Nephron (organoid): Measurements from ENCODE around the gene TOM1L2.

ENCODE experiments used
- H3K27ac Mint-ChIP-seq, 3 experiments: 2 replicates each; pipeline ENCODE4 v1.8.0; 2020; ENCODE audit warnings: mixed read lengths in 3 of 3, mild to moderate bottlenecking in 2 of 3, moderate library complexity in 1 of 3
- H3K27me3 Mint-ChIP-seq: 2 replicates; pipeline ENCODE4 v1.8.0; 2021; ENCODE audit warnings: low read depth, mild to moderate bottlenecking, moderate library complexity, mixed read lengths
- H3K36me3 Mint-ChIP-seq: 2 replicates; pipeline ENCODE4 v1.8.0; 2020; ENCODE audit warnings: low read depth, mixed read lengths
- H3K4me1 Mint-ChIP-seq: 2 replicates; pipeline ENCODE4 v1.8.0; 2020; ENCODE audit warnings: mixed read lengths
- H3K4me3 Mint-ChIP-seq, 3 experiments: 2 replicates each; pipeline ENCODE4 v1.8.0; 2020; ENCODE audit warnings: mild to moderate bottlenecking in 3 of 3, mixed read lengths in 3 of 3, moderate library complexity in 2 of 3
- H3K9me3 Mint-ChIP-seq: 2 replicates; pipeline ENCODE4 v1.8.0; 2020; ENCODE audit warnings: mixed read lengths
- CTCF ChIP-seq, 3 experiments: fragments of 200-600 bp; sonication (generic); IDR thresholded peaks; one replicate each; pipeline ENCODE4 v1.5.0; 2021; ENCODE audit warnings: antibody characterized with exemption in 3 of 3; ENCODE audit not compliant: unreplicated experiment in 3 of 3

The TOM1L2 gene

DNA sequence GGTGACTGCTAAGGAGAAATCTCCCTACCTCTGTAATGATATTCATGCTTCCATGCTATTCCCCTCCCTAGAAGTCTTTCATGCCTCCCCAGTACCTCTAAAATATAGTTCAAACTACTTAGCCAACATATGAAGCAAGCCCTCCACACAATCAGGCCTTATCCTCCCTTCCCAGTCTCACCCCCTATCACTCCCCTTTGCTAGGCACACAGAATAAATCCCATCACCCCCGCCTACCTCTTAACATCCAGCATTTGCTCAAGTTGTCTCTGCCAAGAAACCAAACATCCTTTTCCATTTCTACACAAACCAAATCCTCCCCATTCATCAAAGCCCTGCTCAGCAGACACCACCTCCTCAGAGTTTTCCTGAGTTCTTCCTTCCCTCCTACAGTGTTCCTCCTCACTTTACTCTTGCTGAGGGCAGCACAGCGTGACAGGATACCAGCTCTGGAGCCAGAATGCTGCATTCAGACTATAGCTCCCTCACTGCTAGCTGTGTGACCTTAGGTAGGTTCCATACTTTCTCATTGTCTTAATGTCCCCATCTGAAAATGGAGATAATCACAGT, 7.0 kb downstream of the TOM1L2 start:
- H3K27me3 Mint-ChIP-seq = no peaks in the 10 kb centered on the region

DNA sequence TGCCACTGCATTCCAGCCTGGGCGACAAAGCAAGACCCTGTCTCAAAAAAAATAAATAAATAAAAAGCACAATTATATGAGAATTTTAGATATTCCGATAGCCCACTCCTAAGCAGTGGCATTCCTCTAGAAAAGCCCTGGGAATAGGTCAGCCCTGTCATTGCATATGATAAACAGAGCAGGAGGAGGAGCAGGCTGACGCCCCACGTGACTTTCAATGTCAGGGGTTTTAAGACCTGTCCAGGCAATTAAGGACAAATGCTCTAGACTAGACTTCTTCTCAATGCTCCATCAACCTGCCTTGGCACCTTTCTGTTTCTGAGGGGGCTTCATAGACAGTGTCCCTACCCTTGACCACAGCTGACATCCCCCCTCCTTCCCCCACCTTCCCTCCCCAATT, 7.5 kb downstream of the TOM1L2 start:
- Mint-ChIP-seq H3K9me3 (no peaks in the 10 kb centered on the region), H3K4me3 (no peak overlapping the region), H3K27ac (no peak overlapping the region), H3K36me3 (peaks cover 4% of the 10 kb centered on the region), H3K27me3 (no peaks in the 10 kb centered on the region), H3K4me1 (peaks cover 45% of the 10 kb centered on the region)
- no peak for TF ChIP-seq CTCF (IDR thresholded peaks at IDR 0.05; ENCODE audit: unreplicated experiment in 3 of 3)

More for the DNA sequence above, 7.0 kb downstream of the TOM1L2 start:
- no peak for TF ChIP-seq CTCF (IDR thresholded peaks at IDR 0.05; ENCODE audit: unreplicated experiment in 3 of 3)
- peak overlapping the region in 2 of 3 experiments; percentile 2 to 10 for H3K27ac Mint-ChIP-seq
- peaks cover 4% of the 10 kb centered on the region for H3K36me3 Mint-ChIP-seq
- peaks cover 45% of the 10 kb centered on the region for H3K4me1 Mint-ChIP-seq
- no peak overlapping the region for H3K4me3 Mint-ChIP-seq
- H3K9me3 Mint-ChIP-seq = no peaks in the 10 kb centered on the region

DNA sequence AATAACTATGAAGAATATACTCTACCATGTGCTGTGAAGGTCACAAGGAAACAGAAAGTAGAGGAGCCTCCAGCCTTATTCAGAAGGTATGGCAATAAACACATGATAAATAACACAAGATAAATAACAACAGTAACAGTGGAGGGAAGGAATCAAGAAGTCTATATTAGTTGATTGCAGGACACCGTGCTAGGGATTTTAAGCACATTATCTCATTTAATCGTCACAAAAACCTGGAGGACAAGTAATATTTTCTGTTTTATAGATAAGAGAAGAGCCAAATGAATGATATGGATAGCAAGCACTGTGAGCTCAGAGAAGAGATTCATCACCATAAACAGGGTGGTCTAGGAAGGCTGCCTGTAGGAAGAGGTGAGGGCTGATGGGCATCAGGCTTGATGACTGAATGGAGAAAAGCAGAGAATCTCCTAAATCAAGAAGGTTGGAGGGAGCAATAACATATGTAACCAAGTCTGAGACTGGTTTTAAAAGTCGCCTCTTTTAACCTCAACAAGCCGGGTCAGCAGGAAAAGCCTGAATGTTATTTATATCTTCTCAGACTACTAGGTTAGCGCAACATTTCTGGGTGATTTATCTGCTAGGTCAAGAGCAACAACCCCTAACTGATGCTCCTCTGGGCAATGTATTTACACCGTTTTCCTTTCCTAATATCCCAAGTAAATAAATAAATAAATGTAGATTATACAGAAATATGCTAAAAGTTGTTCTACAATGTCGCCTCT, 8.3 kb downstream of the TOM1L2 start:
- H3K4me1 Mint-ChIP-seq = peaks cover 49% of the 10 kb centered on the region
- H3K4me3 Mint-ChIP-seq = no peak overlapping the region
- peaks cover 4% of the 10 kb centered on the region for H3K36me3 Mint-ChIP-seq
- TF ChIP-seq CTCF (IDR thresholded peaks at IDR 0.05; ENCODE audit: unreplicated experiment in 3 of 3) = no peak
- no peak overlapping the region for H3K27ac Mint-ChIP-seq
- no peaks in the 10 kb centered on the region for H3K9me3 Mint-ChIP-seq
- H3K27me3 Mint-ChIP-seq = no peaks in the 10 kb centered on the region

GRCh38 chr17:17963066-17963465, 9.1 kb downstream of the TOM1L2 start:
- Mint-ChIP-seq H3K9me3 (no peaks in the 10 kb centered on the region), H3K27me3 (no peaks in the 10 kb centered on the region), H3K27ac (no peak overlapping the region), H3K4me3 (no peak overlapping the region), H3K36me3 (peaks cover 4% of the 10 kb centered on the region), H3K4me1 (peaks cover 56% of the 10 kb centered on the region)
- TF ChIP-seq CTCF (IDR thresholded peaks at IDR 0.05; ENCODE audit: unreplicated experiment in 3 of 3) = no peak

- H3K4me3 Mint-ChIP-seq = no peak overlapping the region
- TF ChIP-seq CTCF (IDR thresholded peaks at IDR 0.05; ENCODE audit: unreplicated experiment in 3 of 3) = no peak
- peak overlapping the region; percentile 84 to 95 (median 91) for H3K27ac Mint-ChIP-seq
- H3K9me3 Mint-ChIP-seq = no peaks in the 10 kb centered on the region
- no peaks in the 10 kb centered on the region for H3K27me3 Mint-ChIP-seq
- peaks cover 10% of the 10 kb centered on the region for H3K36me3 Mint-ChIP-seq
- peaks cover 46% of the 10 kb centered on the region for H3K4me1 Mint-ChIP-seq
Measured at GRCh38 chr17:17960500-17961030, 11.6 kb downstream of the TOM1L2 start.
